ENCODE results near the gene DAPK1. TPM values are rescaled to one million over a fixed set of nuclear protein-coding genes. Genes with fewer than 3 reads are reported as not detected.

The DAPK1 gene
- polyA plus RNA-seq, 1 donor from 2014 or later, result 45.0 TPM

DNA sequence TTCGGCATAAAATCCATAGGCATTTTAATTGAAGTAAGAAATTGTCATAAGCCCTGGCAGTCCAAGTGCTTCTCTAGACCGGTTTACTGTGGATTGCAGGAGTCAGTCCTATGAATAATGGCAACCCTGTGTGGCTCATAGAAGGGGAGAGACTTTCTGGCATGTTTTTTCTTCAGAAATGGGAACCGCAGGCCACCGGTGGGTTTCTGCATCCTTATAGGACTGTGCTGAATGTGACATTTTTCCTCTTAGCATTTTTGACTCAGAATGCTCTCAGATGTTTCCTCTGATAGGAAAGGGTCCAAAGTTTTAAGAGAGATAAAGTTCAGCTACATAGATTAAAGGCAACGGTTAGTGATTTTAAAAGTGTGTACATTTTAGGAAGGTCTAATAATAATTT, 6.3 kb downstream of the DAPK1 start:
- Histone ChIP-seq H4K20me1 (ENCODE audit: insufficient read depth) (no peaks in the 10 kb centered on the region), H3K27me3 (ENCODE audit: insufficient read depth, low read depth, low read length) (no peaks in the 10 kb centered on the region), H3K9ac (ENCODE audit: low read length) (no peak overlapping the region), H3K36me3 (ENCODE audit: insufficient read depth, low read length) (peaks cover 6% of the 10 kb centered on the region), H3K79me2 (replicated peaks; ENCODE audit: insufficient read depth, low read length) (peaks cover 55% of the 10 kb centered on the region), H3K27ac (ENCODE audit: low read length) (no peak overlapping the region), H3F3A (ENCODE audit: insufficient read depth, low read length, poor library complexity, severe bottlenecking) (no peaks in the 10 kb centered on the region), H3K9me2 (ENCODE audit: insufficient read depth, low read length) (no peaks in the 10 kb centered on the region), H2AFZ (ENCODE audit: low read depth, low read length) (no peak overlapping the region), H3K9me3 (ENCODE audit: low read length) (no peaks in the 10 kb centered on the region), H3K4me2 (ENCODE audit: low read length) (no peak overlapping the region), H3K4me3 (ENCODE audit: low read length) (no peak overlapping the region)
- TF ChIP-seq, protein P1, sequence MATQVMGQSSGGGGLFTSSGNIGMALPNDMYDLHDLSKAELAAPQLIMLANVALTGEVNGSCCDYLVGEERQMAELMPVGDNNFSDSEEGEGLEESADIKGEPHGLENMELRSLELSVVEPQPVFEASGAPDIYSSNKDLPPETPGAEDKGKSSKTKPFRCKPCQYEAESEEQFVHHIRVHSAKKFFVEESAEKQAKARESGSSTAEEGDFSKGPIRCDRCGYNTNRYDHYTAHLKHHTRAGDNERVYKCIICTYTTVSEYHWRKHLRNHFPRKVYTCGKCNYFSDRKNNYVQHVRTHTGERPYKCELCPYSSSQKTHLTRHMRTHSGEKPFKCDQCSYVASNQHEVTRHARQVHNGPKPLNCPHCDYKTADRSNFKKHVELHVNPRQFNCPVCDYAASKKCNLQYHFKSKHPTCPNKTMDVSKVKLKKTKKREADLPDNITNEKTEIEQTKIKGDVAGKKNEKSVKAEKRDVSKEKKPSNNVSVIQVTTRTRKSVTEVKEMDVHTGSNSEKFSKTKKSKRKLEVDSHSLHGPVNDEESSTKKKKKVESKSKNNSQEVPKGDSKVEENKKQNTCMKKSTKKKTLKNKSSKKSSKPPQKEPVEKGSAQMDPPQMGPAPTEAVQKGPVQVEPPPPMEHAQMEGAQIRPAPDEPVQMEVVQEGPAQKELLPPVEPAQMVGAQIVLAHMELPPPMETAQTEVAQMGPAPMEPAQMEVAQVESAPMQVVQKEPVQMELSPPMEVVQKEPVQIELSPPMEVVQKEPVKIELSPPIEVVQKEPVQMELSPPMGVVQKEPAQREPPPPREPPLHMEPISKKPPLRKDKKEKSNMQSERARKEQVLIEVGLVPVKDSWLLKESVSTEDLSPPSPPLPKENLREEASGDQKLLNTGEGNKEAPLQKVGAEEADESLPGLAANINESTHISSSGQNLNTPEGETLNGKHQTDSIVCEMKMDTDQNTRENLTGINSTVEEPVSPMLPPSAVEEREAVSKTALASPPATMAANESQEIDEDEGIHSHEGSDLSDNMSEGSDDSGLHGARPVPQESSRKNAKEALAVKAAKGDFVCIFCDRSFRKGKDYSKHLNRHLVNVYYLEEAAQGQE (IDR thresholded peaks at IDR 0.05; ENCODE audit: borderline replicate concordance), result no peak
- no peak for TF ChIP-seq SMC3 (conservative IDR thresholded peaks at IDR 0.05; ENCODE audit: poor library complexity)
- TF ChIP-seq TAF1 (IDR thresholded peaks at IDR 0.05; ENCODE audit: low read depth), result no peak
- no peak for TF ChIP-seq MXI1 (conservative IDR thresholded peaks at IDR 0.05; ENCODE audit: poor library complexity, severe bottlenecking)
- no peak for TF ChIP-seq RAD21 (conservative IDR thresholded peaks at IDR 0.05)
- TF ChIP-seq, protein P2, sequence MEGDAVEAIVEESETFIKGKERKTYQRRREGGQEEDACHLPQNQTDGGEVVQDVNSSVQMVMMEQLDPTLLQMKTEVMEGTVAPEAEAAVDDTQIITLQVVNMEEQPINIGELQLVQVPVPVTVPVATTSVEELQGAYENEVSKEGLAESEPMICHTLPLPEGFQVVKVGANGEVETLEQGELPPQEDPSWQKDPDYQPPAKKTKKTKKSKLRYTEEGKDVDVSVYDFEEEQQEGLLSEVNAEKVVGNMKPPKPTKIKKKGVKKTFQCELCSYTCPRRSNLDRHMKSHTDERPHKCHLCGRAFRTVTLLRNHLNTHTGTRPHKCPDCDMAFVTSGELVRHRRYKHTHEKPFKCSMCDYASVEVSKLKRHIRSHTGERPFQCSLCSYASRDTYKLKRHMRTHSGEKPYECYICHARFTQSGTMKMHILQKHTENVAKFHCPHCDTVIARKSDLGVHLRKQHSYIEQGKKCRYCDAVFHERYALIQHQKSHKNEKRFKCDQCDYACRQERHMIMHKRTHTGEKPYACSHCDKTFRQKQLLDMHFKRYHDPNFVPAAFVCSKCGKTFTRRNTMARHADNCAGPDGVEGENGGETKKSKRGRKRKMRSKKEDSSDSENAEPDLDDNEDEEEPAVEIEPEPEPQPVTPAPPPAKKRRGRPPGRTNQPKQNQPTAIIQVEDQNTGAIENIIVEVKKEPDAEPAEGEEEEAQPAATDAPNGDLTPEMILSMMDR (IDR thresholded peaks at IDR 0.05; ENCODE audit: poor library complexity, severe bottlenecking), result no peak
- TF ChIP-seq POLR2AphosphoS5 (IDR thresholded peaks at IDR 0.05), result no peak
- no peak for TF ChIP-seq EP300 (conservative IDR thresholded peaks at IDR 0.05; ENCODE audit: poor library complexity, severe bottlenecking)
- no peak for TF ChIP-seq EZH2 (IDR thresholded peaks at IDR 0.05; ENCODE audit: borderline replicate concordance, insufficient read depth, low read length, poor library complexity, severe bottlenecking)

DNA sequence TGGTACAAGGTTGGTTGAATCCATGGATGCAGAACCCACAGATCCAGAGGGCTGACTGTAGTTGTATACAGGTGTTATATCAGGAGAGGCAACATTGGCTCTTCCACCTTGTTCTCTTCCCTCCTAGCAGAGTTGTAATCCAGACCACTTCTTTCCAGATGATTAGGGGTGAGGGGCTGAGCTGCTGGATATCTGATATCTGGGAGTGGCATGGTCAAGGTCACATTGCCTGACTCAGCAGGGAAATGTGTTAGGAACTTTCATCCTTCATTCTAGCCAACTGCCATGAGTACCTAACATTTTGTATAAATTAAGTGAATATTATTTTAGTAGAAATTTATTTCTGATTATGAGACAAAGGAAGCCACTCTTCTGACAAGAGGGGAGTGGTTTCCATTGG, 7.3 kb downstream of the DAPK1 start:
- Histone ChIP-seq H3K79me2 (replicated peaks; ENCODE audit: insufficient read depth, low read length) (peaks cover 45% of the 10 kb centered on the region), H3K4me3 (ENCODE audit: low read length) (no peak overlapping the region), H3K27ac (ENCODE audit: low read length) (no peak overlapping the region), H3K36me3 (ENCODE audit: insufficient read depth, low read length) (peaks cover 6% of the 10 kb centered on the region), H3F3A (ENCODE audit: insufficient read depth, low read length, poor library complexity, severe bottlenecking) (no peaks in the 10 kb centered on the region), H3K4me2 (ENCODE audit: low read length) (no peak overlapping the region), H3K27me3 (ENCODE audit: insufficient read depth, low read depth, low read length) (no peaks in the 10 kb centered on the region), H3K9ac (ENCODE audit: low read length) (no peak overlapping the region), H3K9me3 (ENCODE audit: low read length) (no peaks in the 10 kb centered on the region), H2AFZ (ENCODE audit: low read depth, low read length) (no peak overlapping the region), H3K9me2 (ENCODE audit: insufficient read depth, low read length) (no peaks in the 10 kb centered on the region), H4K20me1 (ENCODE audit: insufficient read depth) (no peaks in the 10 kb centered on the region)
- TF ChIP-seq, protein P2 (IDR thresholded peaks at IDR 0.05; ENCODE audit: poor library complexity, severe bottlenecking), result no peak
- TF ChIP-seq RAD21 (conservative IDR thresholded peaks at IDR 0.05), result no peak
- TF ChIP-seq, protein P1 (IDR thresholded peaks at IDR 0.05; ENCODE audit: borderline replicate concordance), result no peak
- no peak for TF ChIP-seq MXI1 (conservative IDR thresholded peaks at IDR 0.05; ENCODE audit: poor library complexity, severe bottlenecking)
- TF ChIP-seq POLR2AphosphoS5 (IDR thresholded peaks at IDR 0.05), result no peak
- TF ChIP-seq EZH2 (IDR thresholded peaks at IDR 0.05; ENCODE audit: borderline replicate concordance, insufficient read depth, low read length, poor library complexity, severe bottlenecking), result no peak
- no peak for TF ChIP-seq TAF1 (IDR thresholded peaks at IDR 0.05; ENCODE audit: low read depth)
- TF ChIP-seq EP300 (conservative IDR thresholded peaks at IDR 0.05; ENCODE audit: poor library complexity, severe bottlenecking), result no peak
- TF ChIP-seq SMC3 (conservative IDR thresholded peaks at IDR 0.05; ENCODE audit: poor library complexity), result no peak
